Left lobe of liver (tissue), 2 donors: ENCODE measurements around the gene CLCN6. TPM values are rescaled to one million over a fixed set of nuclear protein-coding genes. Genes with fewer than 3 reads are reported as not detected.

Experiments
- ATAC-seq: fragments of 200-7000 bp; cut with Tn5 transposase; one replicate; pipeline ENCODE4 v1.9.1; 2020; ENCODE audit warnings: mild to moderate bottlenecking, moderate library complexity
- DNase-seq: peaks from one replicate; pipeline ENCODE4 v3.0.0-alpha.2; 2020; ENCODE audit warnings: low spot score
- total RNA-seq: library from RNA; stranded (reverse); gene quantifications from one replicate; pipeline ENCODE4 v1.2.1, GENCODE V29; 2021
- donor health status: DM: no; HTN: no; CAD: no; lungs with moderate emphysema.
- donor health status: DM: no; HTN: yes; CAD: no.

Gene CLCN6
- total RNA-seq, 1 donor from 2014 or later = 10.8 TPM

- DNase-seq (no peak), ATAC-seq (no peak)
These were observed 12.2 kb upstream of the CLCN6 start for GRCh38 chr1:11793819-11794218.

GRCh38 chr1:11794446-11795237 is 11.3 kb upstream of the CLCN6 start:
- no peak for ATAC-seq
- DNase-seq = no peak

- no peak for ATAC-seq
- DNase-seq = no peak
These were observed 10.6 kb upstream of the CLCN6 start for GRCh38 chr1:11795238-11795890.

- ATAC-seq (no peak), DNase-seq (no peak)
These were observed 9.8 kb upstream of the CLCN6 start for GRCh38 chr1:11796036-11796828.

- ATAC-seq = peak; percentile 46
- DNase-seq = peak; percentile 51
These were observed 8.3 kb upstream of the CLCN6 start for GRCh38 chr1:11797525-11798216.

GRCh38 chr1:11799099-11799498 is 6.9 kb upstream of the CLCN6 start:
- no peak for ATAC-seq
- DNase-seq = no peak

GRCh38 chr1:11799896-11800295 is 6.1 kb upstream of the CLCN6 start:
- no peak for DNase-seq

GRCh38 chr1:11800391-11800755 is 5.6 kb upstream of the CLCN6 start:
- DNase-seq (no peak), ATAC-seq (no peak)

More at GRCh38 chr1:11799896-11800295, 6.1 kb upstream of the CLCN6 start:
- ATAC-seq = no peak

GRCh38 chr1:11800756-11801433 is 5.1 kb upstream of the CLCN6 start:
- peak; percentile 44 for ATAC-seq
- peak; percentile 80 for DNase-seq

GRCh38 chr1:11802616-11802972 is 3.4 kb upstream of the CLCN6 start:
- DNase-seq (no peak), ATAC-seq (no peak)

GRCh38 chr1:11802973-11803885 is 2.8 kb upstream of the CLCN6 start:
- DNase-seq (peak; percentile 76), ATAC-seq (peak; percentile 6)

GRCh38 chr1:11803924-11804665 is 1.9 kb upstream of the CLCN6 start:
- ATAC-seq = peak; percentile 44
- peak; percentile 77 for DNase-seq

- ATAC-seq (no peak), DNase-seq (no peak)
These were observed 1.1 kb upstream of the CLCN6 start for GRCh38 chr1:11804666-11805421.

GRCh38 chr1:11806307-11806936 is 431 bp downstream of the CLCN6 start:
- ATAC-seq = peak; percentile 63

GRCh38 chr1:11807133-11807532 is 1.1 kb downstream of the CLCN6 start:
- no peak for ATAC-seq
- no peak for DNase-seq

More at GRCh38 chr1:11806307-11806936, 431 bp downstream of the CLCN6 start:
- DNase-seq = no peak

- ATAC-seq (no peak), DNase-seq (no peak)
These were observed 7.0 kb downstream of the CLCN6 start for GRCh38 chr1:11813021-11813420.

- DNase-seq (no peak), ATAC-seq (no peak)
These were observed 11.2 kb downstream of the CLCN6 start for GRCh38 chr1:11817192-11817591.
